ENCODE data around the gene ASB3.

- TF ChIP-seq POLR2A (IDR thresholded peaks at IDR 0.05) = no peak
- no peak for TF ChIP-seq CTCF (IDR thresholded peaks at IDR 0.05)
Observed at GRCh38 chr2:53632126-53632460, 154.7 kb downstream of the ASB3 start.

All from lower leg skin (tissue), 3 donors.